ENCODE measurements around the gene TREH.
"Not testable (repeated sequence)": the region's sequence is repeated elsewhere in the genome, so short reads cannot be mapped to it uniquely, and the experiment has no call there.

The TREH gene

GRCh38 chr11:118628432-118628831 lies 51.0 kb downstream of the TREH start:
- no peak for DNase-seq (ENCODE audit: low read depth)

GRCh38 chr11:118628031-118628430 lies 51.4 kb downstream of the TREH start:
- no peak for DNase-seq (ENCODE audit: low read depth)

GRCh38 chr11:118627566-118627965 lies 51.9 kb downstream of the TREH start:
- DNase-seq (ENCODE audit: low read depth): no peak

GRCh38 chr11:118625976-118626375 lies 53.5 kb downstream of the TREH start:
- DNase-seq (ENCODE audit: low read depth): no peak

- DNase-seq (ENCODE audit: low read depth): no peak
Measured at GRCh38 chr11:118625036-118625690, 54.3 kb downstream of the TREH start.

- DNase-seq (ENCODE audit: low read depth): peak; percentile 48
Measured at GRCh38 chr11:118623269-118623655, 56.2 kb downstream of the TREH start.

- DNase-seq (ENCODE audit: low read depth): peak; percentile 86
Measured at GRCh38 chr11:118622376-118623268, 56.8 kb downstream of the TREH start.

GRCh38 chr11:118621784-118622375 lies 57.6 kb downstream of the TREH start:
- no peak for DNase-seq (ENCODE audit: low read depth)

GRCh38 chr11:118621071-118621783 lies 58.2 kb downstream of the TREH start:
- DNase-seq (ENCODE audit: low read depth): peak; percentile 90

- peak; percentile 32 for DNase-seq (ENCODE audit: low read depth)
Measured at GRCh38 chr11:118620529-118621070, 58.9 kb downstream of the TREH start.

- DNase-seq (ENCODE audit: low read depth): peak; percentile 96
Measured at GRCh38 chr11:118619444-118620197, 59.8 kb downstream of the TREH start.

- peak; percentile 56 for DNase-seq (ENCODE audit: low read depth)
Measured at GRCh38 chr11:118618991-118619375, 60.5 kb downstream of the TREH start.

GRCh38 chr11:118618115-118618990 lies 61.1 kb downstream of the TREH start:
- peak; percentile 82 for DNase-seq (ENCODE audit: low read depth)

- DNase-seq (ENCODE audit: low read depth): no peak
Measured at GRCh38 chr11:118615976-118616371, 63.5 kb downstream of the TREH start.

- DNase-seq (ENCODE audit: low read depth): peak; percentile 30
Measured at GRCh38 chr11:118615282-118615975, 64.0 kb downstream of the TREH start.

- DNase-seq (ENCODE audit: low read depth): no peak
Measured at GRCh38 chr11:118614511-118614910, 64.9 kb downstream of the TREH start.

- no peak for DNase-seq (ENCODE audit: low read depth)
Measured at GRCh38 chr11:118612378-118612777, 67.1 kb downstream of the TREH start.

- DNase-seq (ENCODE audit: low read depth): not testable (repeated sequence)
Measured at GRCh38 chr11:118611433-118611795, 68.0 kb downstream of the TREH start.

- peak; percentile 75 for DNase-seq (ENCODE audit: low read depth)
Measured at GRCh38 chr11:118610773-118611432, 68.5 kb downstream of the TREH start.
